ENCODE measurements around the gene FRYL.

FRYL gene

DNA sequence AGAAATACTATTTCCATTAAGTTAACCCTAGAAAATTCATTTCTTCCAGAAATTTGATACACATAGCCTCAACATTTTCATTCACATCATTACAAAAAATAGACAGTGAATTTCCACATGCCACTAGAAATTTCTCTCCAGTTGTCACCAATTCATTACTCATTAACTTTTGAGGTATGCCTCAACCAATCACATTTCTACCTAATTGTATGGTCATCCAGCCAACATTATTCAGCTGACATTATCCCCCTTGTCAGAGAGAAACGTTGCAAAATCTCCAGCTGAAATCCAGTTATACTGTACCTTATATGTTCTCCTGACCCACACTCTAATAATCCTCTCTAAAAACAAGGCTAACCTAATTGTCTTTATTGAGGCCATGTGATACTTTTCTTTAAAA lies 24.8 kb downstream of the FRYL start:
- DNase-seq, result no peak
- H3K36me3 Mint-ChIP-seq (ENCODE audit: low read depth), result peaks cover 86% of the 10 kb centered on the region
- TF ChIP-seq, protein P1, sequence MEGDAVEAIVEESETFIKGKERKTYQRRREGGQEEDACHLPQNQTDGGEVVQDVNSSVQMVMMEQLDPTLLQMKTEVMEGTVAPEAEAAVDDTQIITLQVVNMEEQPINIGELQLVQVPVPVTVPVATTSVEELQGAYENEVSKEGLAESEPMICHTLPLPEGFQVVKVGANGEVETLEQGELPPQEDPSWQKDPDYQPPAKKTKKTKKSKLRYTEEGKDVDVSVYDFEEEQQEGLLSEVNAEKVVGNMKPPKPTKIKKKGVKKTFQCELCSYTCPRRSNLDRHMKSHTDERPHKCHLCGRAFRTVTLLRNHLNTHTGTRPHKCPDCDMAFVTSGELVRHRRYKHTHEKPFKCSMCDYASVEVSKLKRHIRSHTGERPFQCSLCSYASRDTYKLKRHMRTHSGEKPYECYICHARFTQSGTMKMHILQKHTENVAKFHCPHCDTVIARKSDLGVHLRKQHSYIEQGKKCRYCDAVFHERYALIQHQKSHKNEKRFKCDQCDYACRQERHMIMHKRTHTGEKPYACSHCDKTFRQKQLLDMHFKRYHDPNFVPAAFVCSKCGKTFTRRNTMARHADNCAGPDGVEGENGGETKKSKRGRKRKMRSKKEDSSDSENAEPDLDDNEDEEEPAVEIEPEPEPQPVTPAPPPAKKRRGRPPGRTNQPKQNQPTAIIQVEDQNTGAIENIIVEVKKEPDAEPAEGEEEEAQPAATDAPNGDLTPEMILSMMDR (IDR thresholded peaks at IDR 0.05), result no peak
- H3K27ac Mint-ChIP-seq, result no peak overlapping the region
- H3K4me3 Mint-ChIP-seq, result no peak overlapping the region
- H3K4me1 Mint-ChIP-seq, result peaks cover 11% of the 10 kb centered on the region
- H3K27me3 Mint-ChIP-seq (ENCODE audit: low read depth, poor library complexity), result no peaks in the 10 kb centered on the region
- H3K9me3 Mint-ChIP-seq, result peaks cover 86% of the 10 kb centered on the region

DNA sequence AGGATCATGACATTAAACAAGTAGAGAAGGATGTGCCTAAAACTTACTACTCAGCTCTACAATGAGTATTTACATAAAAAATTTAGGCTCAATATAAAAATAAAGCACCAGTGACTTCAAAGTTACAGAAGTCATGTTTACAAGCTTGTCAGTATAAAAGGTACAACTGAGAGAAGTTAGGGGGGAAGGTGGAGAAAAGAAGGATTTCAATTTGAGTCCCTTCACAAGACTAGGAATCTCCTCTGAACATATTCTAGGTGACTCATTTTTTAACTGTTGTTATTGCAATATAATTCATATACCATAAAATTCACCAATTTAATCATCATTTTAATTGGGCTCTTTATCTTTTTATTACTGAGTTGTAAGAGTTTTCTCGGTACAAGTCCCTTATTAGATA lies 26.9 kb downstream of the FRYL start:
- TF ChIP-seq, protein P1 (IDR thresholded peaks at IDR 0.05), result no peak
- H3K4me3 Mint-ChIP-seq, result no peak overlapping the region
- no peak overlapping the region for H3K27ac Mint-ChIP-seq
- H3K4me1 Mint-ChIP-seq, result peaks cover 19% of the 10 kb centered on the region
- no peak for DNase-seq
- no peaks in the 10 kb centered on the region for H3K27me3 Mint-ChIP-seq (ENCODE audit: low read depth, poor library complexity)
- peaks cover 76% of the 10 kb centered on the region for H3K9me3 Mint-ChIP-seq
- H3K36me3 Mint-ChIP-seq (ENCODE audit: low read depth), result peaks cover 78% of the 10 kb centered on the region

DNA sequence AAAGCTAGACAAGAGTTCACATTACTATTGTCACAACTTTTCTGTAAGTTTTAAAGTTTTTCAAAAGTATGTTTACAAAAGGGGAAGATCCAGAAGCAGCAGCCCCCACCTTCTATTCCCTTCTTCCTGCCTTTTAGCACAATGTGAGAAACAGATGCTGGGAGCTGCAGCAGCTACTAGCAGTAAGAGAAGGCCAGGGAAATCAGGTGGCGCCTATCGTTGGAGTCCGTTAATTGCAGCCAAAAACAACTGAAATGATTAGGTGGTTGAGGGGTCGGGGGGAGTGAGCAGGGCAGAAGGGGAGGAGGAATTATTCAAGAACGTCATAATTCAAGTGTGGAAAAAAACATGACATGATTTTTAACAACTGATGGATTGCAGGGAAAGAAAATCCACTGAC lies 27.4 kb downstream of the FRYL start:
- TF ChIP-seq, protein P1 (IDR thresholded peaks at IDR 0.05), result no peak
- no peak for DNase-seq
- Mint-ChIP-seq H3K4me1 (peaks cover 19% of the 10 kb centered on the region), H3K4me3 (no peak overlapping the region), H3K27ac (peak overlapping the region; percentile 49), H3K27me3 (ENCODE audit: low read depth, poor library complexity) (no peaks in the 10 kb centered on the region), H3K36me3 (ENCODE audit: low read depth) (peaks cover 75% of the 10 kb centered on the region), H3K9me3 (peaks cover 74% of the 10 kb centered on the region)

DNA sequence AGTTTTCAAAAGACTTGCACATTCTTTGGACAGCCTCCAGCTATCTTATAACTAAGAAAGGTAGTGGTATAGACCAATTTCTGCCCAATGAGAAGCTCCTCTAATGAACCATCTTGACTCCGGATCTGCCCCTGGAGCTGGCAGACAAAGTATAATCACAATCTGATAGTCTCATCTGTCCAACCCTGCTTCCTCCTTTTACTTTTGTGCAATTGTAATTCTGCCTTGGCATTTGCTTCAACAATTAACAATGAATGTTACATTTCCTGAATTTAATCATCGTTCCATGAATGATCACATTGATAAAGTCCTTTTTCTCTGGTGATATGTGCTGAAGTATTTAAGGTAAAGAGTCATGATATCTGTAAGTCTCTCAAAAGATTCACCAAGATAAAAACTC lies 27.8 kb downstream of the FRYL start:
- peaks cover 19% of the 10 kb centered on the region for H3K4me1 Mint-ChIP-seq
- H3K4me3 Mint-ChIP-seq, result no peak overlapping the region
- H3K36me3 Mint-ChIP-seq (ENCODE audit: low read depth), result peaks cover 70% of the 10 kb centered on the region
- H3K9me3 Mint-ChIP-seq, result peaks cover 71% of the 10 kb centered on the region
- H3K27me3 Mint-ChIP-seq (ENCODE audit: low read depth, poor library complexity), result no peaks in the 10 kb centered on the region
- TF ChIP-seq, protein P1 (IDR thresholded peaks at IDR 0.05), result no peak
- DNase-seq, result no peak
- no peak overlapping the region for H3K27ac Mint-ChIP-seq

DNA sequence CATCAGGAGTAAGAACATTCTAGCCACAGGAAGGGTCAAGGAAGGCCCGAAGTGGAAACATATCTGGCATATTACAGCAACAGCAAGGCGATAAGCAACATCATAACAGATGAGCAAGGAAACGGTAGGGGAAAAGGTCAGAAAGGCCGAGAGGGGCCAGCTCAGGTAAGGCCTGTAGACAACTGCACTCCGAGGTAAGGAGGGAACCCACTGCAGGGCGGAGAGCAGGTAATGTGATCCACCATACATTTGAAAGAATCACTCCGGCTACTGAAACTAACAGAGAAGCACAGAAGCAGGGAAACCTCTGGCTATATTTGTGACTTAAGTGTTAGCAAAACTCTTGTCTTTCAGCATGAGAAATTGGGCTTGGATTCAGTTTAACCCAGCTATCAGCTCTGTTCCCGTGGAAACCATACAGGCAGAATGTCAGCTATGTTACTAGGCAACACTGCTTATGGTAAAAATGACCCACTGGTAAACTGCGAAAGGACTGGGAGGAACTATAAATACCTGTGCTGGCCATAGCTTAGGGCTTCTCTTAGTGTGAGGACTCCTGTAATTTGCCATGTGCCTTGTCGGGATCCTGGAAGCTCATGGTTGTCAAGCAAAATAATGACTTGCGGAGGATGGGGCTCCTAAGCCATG lies 31.0 kb downstream of the FRYL start:
- no peak for DNase-seq
- H3K4me3 Mint-ChIP-seq, result no peak overlapping the region
- TF ChIP-seq, protein P1 (IDR thresholded peaks at IDR 0.05), result no peak
- H3K27ac Mint-ChIP-seq, result peak overlapping the region; percentile 93
- no peaks in the 10 kb centered on the region for H3K27me3 Mint-ChIP-seq (ENCODE audit: low read depth, poor library complexity)
- H3K36me3 Mint-ChIP-seq (ENCODE audit: low read depth), result peaks cover 67% of the 10 kb centered on the region
- H3K9me3 Mint-ChIP-seq, result peaks cover 61% of the 10 kb centered on the region
- H3K4me1 Mint-ChIP-seq, result peaks cover 19% of the 10 kb centered on the region
